Stimulated activated CD4-positive, alpha-beta T cell treated with anti-CD3 and anti-CD28 coated beads, Interleukin-12 subunit alpha, Interleukin-12 subunit beta, amount 100 ng/mL, for 48 hours (primary cell): ENCODE measurements around the gene HOXA3.
A peak's percentile ranks its signal among the peaks of the same experiment; 100 is the strongest.

Experiments
- DNase-seq, 3 donors: peaks; one replicate each; pipeline ENCODE4 v3.0.0-alpha.2; 2020; ENCODE audit warnings: low read depth in 2 of 3, low spot score in 1 of 3

Gene HOXA3

DNA sequence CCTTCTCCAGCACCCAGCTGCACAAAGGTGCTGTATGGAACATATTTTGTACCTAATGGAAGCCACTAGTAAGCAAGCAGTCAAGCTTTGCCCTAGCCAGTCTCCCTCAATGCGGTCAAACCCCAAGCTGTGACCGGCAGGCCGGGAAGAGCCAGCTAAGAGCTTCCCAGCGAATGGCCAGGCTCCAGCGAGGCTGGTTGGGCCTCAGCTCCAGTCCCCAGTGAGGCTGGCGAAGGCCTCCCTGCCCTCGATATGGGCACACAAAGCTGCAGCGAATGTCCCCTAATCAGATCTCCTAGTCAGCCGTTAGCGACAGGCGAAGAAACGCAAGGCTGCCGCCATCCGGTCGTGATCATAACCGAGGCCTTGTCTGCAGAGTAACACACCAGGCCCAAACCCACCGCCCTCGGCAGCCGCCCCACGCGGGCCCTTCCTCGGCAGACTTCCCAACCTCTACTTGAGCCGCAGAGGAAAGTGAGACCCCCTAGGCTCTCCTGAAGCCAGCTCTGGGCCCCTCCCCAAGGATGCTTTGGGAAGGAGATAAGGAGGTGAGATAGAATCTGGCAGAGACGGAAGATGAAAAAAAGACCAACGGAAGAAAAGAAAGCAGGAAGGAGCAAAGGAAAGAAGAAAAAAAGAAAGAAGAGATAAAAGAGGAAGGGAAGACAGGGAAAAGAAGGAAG lies 16.0 kb upstream of the HOXA3 start:
- DNase-seq = peak in 1 of 3 donors; percentile 22

DNA sequence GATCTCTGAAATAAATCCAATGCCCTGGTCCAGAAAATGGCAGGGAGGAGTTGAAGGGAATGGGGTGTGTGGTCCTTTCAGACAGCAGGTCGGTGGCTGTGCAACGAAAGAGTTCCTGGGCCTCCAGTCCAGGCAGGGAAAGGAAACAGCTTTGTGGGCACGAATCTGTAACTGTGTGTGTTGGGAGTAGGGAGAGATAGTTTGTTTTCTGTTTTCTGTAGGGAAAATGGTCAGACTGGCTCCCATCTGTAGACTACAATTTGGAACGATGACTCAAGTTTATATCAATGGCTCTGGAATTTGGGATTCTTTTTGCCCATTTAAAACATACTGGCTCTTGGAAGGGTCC lies 15.5 kb upstream of the HOXA3 start:
- no peak for DNase-seq

DNA sequence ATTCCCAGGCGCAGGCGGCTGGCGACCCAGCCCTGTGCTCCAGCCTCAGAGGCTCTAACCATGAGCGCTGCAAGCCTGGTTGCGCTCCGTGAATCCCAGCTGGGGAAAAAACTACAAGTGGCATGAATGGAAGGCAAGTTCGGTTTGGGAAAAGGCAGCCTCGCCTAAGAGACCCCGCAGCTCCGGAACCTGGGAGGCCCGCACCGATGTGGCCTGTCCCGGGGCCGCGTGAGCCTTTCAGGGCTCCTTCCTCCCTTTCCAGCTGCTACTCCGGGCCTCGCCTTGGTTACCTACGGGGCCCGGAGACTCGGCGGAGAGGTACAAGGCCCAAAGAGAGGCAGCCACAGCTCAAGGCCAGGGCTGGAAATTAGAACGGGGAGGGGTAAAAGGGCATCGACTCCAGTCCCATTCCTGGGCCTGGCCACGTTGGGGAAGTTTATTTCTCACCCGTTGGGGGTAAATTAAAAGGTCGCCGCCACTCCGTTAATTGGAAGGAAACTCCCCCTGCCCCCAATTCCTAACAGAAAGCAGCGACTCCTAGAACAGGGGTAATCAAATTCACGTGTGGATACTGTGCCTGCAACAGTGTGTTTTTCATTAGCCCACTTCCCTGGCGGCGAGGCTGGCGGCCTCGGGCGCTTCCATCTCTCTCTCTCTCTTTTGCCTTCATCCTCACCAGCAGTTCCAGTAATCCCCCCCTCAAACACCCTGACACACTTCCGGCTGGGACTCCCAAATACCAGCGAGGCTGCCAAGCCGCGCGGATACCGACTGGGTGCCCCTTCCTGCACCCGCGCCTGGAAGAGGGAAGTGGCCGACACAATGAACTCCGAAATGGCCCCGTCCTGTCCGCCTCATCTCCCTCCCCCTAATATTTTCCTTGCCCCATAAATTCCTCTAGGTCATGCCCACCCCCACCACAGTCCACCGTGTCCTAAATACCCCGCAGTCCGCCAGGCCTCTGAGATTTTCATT lies 14.4 kb upstream of the HOXA3 start:
- DNase-seq = no peak

DNA sequence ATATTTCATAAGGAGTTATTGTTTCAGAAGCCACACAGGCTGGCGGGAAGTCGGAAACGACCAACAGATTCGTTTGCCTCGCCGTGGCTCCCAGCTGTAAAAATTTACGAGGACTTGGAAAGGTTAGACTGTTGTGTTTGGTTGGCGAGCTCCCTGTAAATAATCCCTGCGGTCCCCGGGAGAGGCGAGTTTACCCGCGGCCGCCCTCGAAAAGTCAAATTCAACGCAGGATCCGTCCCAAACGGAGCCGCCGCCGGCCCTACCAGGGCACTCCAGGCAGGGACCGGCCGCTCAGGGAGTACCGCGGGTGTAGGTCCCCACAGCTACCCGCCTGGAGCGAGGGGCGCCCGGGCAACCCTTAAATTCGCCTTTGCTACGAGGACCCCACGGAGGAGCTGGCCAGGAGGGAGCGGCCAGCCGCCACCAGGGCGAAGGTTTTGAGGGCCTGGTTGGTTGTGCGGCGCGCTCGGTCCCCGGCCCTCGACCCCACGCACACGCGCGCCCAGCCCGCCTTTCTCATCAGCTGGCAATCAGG lies 13.7 kb upstream of the HOXA3 start:
- DNase-seq = no peak

DNA sequence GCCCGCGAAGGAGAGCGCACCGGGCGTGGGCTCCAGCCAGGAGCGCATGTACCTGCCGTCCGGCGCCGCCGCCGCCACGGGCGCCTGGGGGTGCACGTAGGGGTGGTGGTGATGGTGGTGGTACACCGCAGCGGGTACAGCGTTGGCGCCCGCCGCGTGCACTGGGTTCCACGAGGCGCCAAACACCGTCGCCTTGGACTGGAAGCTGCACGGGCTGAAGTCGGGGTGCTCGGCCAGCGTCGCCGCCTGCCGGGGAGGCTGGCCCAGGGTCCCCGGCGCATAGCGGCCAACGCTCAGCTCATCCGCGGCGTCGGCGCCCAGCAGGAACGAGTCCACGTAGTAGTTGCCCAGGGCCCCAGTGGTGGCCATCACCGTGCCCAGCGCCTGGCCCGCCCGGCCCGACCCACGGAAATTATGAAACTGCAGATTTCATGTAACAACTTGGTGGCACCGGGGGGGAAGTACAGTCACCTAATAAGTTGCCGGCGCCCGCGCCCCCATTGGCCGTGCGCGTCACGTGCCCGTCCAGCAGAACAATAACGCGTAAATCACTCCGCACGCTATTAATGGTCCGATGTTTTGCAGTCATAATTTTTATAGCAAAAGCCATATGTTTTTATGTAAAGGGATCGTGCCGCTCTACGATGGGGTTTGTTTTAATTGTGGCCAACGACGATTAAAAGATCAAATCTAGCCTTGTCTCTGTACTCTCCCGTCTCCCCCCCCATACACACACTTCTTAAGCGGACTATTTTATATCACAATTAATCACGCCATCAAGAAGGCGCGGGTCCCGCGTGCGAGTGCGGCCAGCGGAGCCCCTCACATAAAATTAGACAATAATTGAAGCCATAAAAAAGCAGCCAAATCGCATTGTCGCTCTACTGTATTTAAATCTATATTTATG lies 13.0 kb upstream of the HOXA3 start, which contains the start of gene HOXA9:
TSS of gene HOXA9 (minus strand) at position 449 of the 907 bp plus-strand sequence. CDS start at position 369, 80 bp downstream.
- DNase-seq = no peak

DNA sequence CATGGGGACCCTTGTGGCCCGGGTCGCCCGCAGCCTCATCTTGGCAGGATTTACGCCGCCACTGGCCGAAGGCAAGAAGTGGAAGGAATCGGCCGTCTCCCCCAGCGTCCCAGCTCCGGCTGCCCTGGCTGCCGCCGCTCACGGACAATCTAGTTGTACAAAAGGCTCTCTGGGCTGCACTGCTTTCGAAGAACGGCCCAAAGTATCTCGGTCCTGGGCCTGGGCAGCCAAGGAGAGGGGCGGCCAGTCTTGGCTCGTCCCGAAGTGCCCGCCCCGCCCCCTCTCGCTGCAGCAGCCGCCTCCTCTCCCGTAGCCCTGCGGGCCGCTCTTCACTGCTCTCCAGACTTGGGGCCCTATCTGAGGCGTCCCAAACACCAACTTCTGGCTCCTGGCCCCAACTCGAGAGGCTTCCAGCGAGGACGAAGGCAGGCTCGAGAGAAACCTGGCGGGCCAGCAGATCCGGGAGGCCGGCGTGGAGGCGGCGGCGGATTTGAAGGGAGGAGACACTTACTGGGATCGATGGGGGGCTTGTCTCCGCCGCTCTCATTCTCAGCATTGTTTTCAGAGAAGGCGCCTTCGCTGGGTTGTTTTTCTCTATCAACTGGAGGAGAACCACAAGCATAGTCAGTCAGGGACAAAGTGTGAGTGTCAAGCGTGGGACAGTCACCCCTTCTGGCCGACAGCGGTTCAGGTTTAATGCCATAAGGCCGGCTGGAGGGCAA lies 12.1 kb upstream of the HOXA3 start:
- no peak for DNase-seq

DNA sequence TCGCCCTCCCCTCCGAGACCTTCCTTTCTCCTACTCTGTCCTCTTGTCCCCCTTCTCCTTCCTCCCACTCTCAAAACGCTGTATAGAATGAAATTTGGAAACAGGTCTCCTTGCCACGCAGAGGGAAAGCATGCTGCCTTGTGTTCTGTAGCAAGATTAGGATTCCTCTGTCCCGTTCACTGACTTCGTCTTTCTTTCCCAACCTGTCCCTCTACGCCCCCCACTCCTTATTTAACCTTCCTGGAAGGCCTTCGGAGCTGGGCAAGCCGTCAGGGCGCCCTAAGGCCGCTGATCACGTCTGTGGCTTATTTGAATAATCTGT lies 11.6 kb upstream of the HOXA3 start:
- no peak for DNase-seq

DNA sequence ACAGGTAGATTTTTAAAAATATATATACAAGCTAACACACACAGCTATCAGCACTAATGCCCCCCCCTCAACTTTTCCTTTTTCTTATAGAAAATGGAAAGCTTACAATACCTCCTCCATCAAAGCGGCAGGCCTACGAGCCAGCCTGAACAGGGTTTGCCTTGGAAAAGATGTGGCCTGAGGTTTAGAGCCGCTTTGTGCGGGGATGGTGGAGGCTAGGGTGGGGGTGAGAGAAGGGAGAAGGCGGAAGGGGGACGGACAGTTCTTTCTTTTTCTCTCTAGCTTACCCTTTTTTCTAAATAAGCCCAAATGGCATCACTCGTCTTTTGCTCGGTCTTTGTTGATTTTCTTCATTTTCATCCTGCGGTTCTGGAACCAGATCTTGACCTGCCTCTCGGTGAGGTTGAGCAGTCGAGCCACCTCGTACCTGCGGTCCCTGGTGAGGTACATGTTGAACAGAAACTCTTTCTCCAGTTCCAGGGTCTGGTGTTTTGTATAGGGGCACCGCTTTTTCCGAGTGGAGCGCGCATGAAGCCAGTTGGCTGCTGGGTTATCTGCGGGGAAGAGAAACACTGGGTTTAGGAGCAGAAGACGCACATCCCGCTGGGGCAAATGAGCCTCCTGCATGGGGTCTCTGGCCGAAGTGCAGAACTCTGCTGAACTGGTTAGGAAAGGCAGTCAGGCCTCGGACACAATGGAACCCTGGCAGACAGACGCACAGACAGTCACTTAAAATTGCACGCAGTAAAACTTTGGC lies 11.1 kb upstream of the HOXA3 start:
- DNase-seq = no peak

DNA sequence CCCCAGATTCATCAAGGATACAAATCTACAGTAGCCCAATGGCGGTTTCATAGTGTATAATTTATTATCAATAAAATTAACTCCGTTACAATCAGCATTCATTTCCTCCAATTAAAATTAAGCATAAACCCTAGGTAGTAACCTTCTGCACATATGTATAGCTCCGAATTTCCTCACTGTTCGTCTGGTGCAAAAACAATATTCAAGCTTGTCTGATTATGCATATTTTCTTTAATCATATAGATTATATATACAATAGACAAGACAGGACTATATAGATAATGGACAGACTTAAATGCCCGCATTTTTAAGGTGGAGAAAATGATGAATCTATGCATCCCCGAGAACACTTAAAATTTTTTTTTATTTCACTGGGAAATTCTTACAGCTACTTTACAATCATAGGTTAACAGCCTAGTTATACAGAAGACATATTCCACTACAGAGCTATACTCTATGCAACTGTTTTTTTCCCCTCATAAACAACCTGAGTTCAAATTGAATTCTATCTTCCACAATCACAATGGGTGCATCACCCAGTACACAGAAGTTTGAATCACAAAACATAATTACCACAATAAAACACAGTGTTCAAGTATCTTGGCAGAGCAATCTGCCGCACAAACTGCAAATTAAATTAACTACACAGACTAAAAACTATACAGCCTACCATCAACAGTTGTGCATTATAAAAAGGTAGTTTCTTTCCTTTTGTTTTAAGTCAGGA lies 10.3 kb upstream of the HOXA3 start:
- DNase-seq = no peak

DNA sequence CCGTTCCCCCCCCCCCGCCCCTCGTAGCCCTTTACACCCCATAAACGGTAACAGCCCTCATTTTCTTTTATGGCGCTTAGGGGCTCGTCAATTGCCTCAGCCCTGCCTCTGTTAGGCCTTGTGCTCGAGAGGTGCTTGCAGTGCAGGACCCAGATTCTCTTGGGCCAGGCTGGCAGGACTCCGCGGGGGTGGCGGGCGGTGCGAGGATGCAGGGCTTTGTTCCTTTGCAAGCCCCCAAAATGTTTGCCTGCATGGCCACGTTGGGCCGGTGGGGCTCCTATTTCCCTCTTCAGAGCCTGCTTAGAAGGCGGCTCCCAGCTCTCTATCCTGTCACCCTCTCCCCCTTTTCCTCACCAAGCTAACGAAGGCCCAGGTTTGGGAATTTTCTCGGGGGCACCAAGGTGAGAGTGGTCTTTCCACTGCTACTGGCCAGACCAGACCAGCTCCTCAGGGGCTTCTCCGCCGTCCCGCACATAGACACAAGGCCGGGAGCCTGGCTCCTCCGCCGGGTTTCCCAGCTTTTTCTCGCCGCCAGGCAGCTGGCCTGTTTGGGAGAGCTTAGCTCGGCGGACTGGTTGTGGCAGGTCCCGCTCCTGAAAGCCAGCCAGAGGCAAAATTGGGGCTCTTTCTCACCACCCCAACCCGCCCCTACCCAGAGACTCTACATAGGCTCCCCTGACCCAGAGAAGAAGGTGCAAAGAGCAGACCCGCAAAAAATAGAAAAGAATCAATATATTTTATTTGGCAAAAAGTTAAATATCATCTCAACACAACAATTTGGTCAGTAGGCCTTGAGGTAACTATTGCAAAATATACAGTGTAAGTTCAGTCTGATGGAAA lies 9.6 kb upstream of the HOXA3 start:
- no peak for DNase-seq

DNA sequence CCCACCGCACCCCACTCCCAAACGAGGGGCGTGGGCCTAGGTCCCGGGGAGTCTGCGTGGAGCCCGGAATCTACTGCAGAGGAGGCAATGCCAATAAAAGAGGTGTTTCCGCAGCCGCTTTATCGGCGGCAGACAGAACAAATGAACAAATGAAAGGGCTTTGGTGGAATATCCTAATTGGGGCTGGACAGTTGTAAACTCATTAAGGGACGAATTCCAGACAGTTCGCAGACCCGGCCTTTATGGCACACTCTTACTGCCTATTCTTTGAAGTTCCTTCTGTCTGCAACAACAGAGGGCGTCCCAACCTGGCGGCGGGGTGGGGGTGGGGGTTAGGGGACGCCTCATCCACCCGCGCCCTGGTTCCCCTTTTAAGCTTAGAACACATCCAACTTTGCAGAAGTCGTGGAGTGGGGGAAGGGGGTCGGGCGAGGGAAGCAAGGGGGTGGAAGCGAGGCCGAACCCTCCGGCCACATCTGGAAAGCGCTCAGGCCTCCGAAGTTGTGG lies 8.9 kb upstream of the HOXA3 start:
- DNase-seq = no peak

DNA sequence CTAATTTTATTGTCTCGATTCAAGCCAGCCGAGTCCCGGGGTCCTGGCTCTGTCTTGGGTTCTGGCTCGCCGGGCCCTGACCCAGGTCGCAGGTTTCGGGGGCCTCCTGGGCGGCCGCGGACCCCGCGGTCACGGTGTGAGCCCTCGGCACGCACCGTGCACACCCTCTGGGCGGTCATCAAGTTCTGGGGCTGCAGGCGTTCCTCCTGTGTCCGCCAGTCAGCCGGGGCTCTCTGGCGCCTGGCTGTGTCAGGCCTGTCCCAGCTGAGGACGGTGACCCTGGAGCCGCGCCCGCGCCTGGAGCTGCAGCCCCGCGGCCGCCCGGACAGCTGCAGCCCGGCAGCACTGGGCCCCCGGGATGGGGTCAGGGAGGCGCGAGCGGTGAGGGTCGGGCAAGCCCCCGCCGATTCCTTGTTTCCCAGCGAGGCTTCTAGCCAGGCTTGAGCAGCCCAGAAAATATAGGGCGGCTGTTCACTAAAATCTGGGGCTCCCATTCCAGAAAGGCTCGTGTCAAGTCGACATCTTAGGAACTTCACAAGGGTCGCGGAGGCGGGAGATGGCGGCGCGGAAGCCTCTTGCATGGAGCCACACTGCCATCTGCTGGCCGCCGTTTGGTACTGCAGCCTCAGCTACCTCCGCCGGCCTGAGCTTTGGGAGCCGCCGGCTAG lies 8.3 kb upstream of the HOXA3 start:
- peak; percentile 69 to 81 (median 79) for DNase-seq

DNA sequence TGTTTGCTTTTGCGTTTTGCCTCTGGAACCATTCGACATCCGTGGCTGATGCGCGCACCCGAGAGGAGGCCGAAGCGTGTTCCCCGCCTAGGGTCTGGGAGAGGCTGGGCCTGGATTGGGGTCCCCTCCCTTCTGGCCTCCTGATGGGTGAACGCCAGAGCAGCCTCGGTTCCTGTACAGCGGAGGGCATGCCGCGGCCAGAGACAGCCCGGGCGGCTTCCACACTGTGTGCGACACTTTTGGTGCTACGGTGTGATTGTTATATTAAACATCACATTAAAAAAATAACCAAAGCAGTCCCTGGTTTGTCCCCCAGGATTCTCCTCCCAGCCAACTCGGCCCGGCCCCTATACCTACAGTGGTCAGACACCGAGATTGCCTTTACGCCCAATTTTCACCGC lies 7.8 kb upstream of the HOXA3 start:
- no peak for DNase-seq

DNA sequence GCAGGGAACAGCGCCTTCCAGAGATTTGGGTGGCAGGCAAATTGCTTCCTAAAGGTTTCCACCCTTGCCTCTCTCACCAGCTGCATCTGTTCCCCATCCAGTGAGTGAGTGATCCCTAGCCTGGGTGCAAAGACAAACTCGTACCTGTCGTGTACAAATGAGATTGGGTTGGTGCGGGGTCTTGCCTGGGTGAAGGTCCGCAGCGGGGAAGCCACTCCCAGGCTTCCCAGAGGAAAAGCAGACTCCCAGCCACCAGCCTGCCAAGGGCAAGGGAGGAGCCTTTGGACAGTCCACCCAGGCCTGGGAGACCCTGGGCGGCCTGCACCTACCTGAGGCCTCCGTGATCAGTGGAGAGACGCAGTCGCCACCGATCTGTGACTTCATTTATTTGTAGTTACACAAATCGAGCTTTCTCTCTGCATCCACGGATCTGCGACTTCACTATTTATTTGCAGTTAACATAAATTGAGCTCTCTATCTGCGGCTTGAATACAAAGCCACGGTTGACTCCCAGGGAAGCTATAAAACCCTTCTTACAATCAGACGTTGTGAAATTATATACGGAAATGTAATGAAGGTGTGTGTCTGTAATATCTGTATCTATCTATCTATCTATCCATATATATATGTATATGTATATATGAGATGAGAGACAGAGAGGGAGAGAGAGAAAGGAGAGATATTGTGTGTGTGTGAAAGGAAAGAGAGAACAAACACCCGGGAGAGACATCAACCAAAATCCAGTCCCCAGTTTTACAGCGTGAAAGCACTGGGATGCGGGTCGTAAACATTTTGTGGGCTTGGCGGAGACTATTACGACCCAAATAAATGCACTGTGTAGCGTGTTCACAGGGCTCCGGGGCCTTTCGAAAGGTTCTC lies 7.1 kb upstream of the HOXA3 start:
- no peak for DNase-seq

DNA sequence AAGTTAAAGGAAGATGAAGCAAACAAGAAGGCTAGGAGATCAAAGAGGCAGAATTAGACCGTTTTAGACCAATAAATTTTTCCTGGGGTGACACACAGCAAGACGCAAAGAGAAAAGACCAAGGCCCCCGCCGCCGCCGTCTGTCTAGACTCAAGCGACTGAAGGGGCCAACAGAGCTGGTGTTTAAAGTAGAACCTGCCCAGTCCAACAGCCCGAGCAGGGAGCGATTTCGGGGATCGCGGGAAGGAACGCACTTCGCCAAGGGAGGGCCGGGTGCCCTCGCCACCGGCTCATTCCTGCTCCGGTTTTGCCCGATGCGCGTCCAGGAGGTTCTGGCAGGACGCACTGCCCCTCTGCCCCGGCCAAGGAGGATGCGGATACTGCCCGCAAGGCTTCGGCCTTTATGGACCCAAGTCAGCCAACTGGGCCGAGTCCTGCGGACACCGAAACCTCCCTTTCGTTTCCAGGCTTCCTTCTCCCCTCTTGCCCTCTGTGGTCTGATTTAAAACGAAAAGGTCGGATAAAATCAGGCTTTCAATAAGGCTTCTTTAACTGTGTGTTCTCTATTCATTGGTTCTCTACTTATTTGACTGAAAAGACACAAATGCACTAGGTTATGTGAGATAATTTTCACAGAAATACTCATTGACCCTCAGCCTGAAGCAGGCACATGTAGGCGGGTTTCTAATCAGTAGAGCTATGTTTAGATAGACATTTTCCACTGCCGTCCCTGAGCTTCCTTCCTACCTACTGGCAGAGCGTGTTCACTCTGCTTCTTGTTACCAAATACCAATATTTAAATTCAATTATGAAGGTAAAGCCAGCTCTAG lies 6.3 kb upstream of the HOXA3 start:
- no peak for DNase-seq
